CD4-positive, alpha-beta T cell treated with Interleukin-1 beta for 1 hour (primary cell): Measurements from ENCODE around the gene EXT2.

ENCODE experiments used
- DNase-seq, 2 donors: peaks; one replicate each; pipeline ENCODE4 v3.0.0-alpha.2; 2020 to 2022

EXT2 gene

DNA sequence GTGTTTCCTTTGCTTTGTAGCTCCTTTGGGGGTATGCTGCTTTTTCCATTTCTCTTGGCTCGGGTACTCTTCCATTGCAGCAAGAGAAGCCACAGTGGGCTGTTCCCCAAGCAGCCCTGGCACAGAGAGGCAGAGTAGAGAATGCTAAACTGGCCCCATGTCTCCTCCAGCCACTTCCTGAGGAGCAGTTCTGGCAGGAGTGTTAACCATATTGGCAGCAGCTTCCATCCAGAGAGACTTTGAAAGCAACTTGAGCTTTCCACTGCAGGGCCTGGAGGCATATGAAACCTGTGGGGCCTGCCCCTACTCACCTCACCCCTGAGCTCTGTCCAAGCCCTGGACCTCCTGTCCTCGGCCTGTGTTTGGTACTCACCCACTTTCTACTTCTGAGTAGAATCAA is 152.6 kb downstream of the EXT2 start:
- DNase-seq: no peak

DNA sequence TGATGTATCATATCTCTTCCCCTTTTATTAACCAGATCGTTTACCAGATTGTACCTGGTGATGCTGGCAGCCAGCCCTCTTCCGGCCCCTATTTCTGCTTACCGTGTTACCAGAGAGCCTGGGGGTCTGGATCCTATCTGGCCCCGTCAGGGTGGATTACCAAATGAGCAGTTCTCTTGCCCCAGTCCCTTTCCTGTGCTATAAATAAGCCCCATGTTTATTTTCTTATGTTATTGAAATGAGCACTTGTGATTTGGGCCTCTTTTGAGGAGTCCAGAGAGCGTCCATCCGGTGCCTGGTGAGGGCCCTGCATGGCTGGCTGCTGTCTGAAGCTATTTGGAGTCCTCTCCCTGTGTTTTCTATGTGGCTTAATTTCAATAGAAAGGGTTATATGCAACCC is 154.9 kb downstream of the EXT2 start:
- DNase-seq: no peak

DNA sequence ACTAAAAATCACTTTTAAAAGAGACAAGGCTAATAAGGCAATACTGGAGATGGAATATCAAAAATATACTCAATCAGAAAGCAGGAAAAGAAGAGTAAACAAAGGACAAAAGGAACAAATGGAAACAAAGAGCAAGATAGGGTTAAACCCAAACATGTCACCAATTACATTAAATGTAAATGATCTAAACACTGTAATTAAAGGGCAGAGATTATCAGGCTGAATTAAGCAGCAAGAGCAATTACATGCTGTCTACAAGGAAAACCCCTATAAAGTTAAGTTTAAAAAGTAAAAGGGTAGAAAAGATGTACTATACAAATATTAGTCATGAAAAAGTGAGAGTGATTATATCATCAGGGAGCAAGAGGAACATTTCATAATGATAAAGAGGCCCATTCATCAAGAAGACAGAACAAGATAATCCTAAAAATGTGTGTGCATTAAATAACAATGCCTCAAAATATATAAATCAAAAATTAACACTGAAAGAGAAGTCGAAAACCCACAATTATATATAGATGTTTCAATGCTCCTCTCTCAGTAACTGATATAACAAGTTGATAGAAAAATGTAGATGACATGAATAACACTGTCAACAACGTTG is 157.6 kb downstream of the EXT2 start:
- no peak for DNase-seq

DNA sequence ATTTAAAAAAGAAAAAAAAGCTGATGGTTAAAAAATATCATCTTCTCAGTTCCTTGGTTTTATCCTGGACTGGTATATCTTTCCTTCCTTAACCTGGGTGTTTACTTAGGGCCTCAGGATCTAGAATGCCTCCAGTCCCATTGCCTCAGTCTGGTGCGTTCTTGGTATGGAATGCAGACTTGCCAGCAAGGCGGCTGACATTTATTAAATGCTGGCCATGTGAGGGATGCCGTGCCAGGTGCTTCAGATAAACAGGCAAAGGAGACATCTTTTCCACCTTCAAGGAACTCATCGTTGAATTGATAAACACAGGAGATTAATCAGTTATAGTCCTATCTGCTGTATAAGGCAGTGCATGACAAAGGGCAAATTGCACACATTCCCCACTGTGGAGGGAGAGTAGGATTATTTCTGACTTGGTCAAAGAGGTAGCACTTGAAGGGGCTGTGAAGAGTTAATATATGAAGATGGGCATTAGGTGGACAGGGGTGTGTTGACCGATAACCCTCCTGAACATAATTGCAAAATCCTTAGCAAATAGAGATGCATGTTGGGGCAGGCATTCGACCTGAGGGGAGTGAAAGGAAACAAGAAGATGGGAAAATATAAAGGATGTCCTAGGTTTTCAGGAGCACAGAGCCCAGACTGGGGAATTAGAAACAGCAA is 160.1 kb downstream of the EXT2 start:
- DNase-seq: no peak

DNA sequence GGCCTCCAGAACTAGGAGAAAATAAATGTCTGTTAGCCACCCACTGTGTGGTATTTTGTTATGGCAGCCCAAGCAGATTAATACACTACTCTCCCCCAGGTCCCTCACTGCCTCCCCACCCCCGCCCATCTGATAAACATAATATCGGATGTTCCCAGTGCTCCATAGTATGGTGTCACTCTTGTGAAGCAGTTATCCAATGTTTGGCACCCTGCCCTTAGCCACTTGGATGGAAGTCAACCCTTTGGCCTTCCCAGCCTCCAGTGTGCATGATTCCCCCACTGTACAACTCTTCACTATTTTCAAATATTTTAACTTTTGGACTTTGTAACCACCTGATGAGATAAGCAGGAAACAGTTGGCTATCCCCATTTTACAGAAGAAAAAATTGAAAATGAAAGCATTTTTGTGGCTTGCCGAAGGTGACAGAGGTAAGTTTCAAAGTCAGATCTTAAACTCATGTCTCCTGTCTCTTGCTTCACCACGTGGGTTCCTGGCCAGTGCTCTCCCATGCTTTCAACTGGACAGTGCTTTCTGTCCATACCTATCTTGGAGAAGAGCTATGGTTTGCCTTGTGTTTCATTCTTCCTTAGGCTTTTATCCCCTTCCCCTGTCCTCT is 161.3 kb downstream of the EXT2 start:
- no peak for DNase-seq

DNA sequence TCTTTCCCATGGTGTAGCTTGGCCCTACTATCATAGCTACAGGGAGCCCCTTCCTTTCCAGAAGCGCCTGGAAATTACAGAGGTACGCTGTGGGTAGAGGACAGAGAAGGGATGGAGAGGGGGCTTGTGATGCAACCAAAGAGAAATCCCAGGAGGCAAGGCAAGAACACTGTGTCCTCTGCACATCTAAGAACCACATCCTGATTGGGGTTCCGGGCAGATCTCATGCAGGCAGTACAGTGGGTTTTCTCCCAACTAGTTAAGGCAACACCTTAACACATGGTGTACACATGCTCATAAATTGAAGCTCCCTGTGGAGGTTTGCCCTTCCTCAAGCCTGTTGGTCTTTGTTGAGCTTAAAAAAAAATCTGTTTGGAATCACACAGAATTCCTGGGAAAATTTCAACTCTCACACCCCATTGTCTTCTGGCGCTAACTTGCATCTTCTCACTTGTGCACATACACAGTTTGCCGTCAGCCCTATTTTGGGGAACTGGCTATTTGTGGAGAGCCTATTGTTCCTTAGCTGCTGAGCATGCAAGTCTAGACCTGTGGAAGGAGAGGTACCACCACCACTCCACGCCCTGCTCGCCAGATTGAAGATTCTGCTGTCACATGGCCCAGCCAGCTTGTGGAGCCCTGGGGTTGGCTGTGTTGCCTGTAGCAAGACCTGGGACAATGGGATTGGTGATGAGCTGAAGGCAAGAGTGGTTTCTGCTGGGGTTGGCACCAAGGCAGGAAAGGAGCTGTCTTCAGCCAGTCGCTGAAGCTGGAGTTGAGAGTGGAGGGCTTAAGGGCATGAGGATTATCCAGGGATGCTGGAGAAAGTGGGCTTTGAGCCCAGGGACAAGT is 162.1 kb downstream of the EXT2 start:
- no peak for DNase-seq

DNA sequence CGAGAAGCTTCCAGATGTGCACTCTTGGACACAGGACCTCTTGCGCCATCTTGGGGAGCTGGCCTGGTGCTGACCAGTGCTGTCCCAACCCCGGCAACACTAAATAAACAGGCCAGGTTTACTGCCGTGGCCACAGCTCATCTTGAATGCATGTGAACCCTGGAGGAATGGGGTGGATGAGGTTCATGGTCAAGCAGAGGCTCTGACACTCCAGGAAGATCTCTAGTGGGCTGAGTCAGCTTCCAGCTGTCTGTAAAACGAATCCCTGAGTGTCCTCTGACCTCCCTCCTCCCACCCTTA is 162.7 kb downstream of the EXT2 start:
- no peak for DNase-seq

DNA sequence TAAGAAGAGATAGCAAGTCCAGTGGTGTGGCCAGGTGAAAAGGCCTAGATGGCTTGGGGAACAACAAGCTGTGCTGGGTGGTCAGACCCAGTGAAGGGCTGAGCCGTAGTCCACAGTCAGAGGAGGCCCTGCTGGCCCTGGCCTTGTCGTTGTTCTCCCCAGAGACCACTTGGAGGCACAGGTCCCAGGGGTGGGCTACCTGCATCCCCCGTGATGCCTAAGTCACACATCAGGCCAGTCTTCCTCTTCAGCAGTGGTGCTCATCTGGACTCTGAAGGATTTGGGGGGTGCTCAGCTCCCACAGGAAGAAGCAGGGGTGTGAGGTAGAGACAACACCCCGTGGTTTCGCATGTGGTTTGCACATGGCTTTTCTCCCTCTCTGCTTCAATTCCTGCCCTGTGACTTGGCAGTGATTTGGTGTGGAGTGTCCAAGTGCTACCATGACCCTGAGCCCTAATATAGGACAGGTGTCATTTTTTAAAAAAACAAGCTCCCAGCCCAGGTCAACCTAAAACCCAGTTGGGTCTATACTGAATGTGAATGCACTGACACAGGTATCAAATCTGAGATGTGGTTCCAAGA is 163.5 kb downstream of the EXT2 start:
- no peak for DNase-seq

DNA sequence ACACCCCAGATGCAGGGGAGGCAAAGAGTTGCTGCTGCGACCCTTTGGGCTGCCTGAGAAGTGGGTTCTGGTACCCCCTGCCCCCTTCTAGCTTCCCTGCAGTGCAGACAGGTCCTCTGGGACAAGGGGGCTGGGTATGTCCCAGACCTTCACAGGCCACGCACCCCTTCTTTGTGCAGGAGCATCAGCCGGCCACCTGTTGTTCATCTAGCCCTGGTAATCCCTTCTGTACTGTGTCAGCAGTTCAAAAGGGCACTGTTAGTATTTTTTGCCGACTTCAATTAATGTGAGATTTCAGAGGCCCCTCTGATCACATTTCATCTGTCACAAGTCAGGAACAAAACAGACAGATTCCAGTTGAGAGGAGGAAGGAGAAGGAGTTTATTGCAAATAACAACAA is 164.6 kb downstream of the EXT2 start:
- no peak for DNase-seq

DNA sequence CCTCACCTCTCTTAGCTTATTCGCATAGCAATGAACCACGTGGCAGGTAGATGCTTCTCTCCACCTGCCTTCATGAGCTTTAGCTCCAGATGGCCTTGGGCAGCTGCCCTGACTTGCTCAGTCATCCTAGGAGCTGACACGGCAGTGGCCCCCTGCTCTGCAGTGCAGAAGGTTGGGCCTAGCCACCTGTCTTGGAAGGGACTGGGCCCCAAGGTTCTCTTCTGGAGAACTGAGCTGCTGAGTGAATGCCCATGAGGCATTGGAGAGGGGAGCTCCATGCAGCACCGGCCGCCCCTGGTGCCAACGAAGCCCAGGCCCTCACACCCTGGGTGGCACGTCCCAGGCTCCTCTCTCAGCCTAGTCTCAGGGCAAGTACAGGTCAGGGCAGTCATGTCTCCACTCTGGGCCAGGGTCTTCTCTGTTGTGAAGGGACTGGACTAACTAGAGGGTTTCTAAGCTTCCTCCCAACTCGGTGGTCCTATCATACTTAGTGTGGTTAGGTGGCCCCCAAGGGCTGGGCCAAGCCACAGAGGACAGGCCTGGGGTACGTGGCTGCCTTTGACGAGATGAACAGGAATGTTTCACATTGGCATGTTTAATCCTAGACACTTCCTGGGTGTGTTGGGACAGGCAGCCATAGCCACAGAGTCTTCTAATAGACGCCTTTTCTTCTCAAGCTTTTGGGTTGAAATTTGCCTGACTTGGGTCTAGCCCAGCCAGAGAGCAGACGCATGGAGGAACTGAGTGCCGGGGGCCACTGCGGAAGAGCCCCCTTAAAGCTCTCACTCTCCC is 166.5 kb downstream of the EXT2 start:
- no peak for DNase-seq

DNA sequence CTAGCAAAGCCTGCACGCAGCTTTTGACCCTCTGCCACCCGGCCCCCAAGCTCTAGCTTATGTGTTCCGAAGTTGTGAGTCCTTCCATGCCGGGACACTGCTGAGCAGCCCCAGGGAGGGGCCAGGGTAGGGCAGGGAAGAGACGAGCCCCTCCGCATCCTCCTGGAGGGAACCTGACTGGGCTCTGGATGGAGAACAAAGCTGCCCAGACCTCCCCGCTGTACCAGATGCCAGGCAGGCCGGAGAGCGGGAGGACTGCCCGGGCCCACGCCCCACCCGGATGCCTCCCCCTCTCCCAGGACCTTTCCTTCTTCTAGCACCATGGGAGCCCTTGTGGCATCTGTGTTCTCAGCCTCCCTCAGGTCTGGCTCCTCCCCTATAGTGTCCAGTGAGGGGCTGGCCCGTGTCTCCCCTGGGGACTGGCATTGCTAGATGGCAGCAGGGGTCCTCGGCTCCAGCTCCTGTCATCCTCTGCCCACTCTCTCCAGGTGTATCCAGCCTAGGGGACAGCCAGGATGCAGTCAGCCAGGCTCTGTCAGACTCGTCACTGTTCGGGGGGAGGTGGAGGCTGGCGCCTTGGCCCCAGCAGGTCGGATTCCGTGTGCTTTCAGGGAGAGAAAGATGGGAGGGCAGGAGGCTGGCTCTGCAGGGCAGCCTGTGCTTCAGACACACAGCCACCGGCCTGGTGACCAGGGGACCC is 168.4 kb downstream of the EXT2 start:
- DNase-seq: no peak

DNA sequence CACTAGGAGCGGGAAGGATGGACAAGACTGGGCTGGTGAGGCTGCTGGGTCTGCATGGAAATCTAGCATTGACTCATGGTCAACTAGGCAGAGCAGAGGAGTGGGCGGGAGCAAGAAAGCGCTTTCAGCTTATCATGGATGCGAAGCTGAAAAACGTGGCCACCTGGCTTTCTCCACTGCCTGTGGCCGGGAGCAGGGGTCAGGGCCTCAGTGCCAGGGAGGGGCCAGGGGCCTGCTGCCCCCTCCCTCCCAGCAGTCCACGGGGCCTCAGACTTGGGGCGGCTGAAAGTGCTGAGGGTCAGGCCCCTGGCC is 168.9 kb downstream of the EXT2 start:
- no peak for DNase-seq

DNA sequence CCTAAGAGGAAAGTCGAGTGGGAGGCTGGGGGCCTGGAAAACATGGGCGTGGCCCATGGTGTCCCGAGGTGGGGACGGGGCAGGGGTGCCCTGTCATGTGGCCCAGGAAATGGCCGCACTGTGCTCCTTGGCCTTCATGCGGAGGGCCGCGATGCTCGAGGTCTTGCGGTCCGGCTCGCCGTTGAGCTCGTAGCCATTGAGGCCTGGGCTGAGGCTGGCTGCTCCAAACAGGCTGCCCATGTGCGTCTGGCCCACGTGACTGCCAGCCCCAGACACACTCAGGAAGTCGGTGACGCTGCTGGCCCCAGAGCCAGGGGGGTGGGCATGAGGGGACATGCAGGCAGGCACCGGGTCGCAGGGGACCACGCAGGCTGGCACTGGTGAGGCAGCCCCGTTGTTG is 169.3 kb downstream of the EXT2 start:
- no peak for DNase-seq

DNA sequence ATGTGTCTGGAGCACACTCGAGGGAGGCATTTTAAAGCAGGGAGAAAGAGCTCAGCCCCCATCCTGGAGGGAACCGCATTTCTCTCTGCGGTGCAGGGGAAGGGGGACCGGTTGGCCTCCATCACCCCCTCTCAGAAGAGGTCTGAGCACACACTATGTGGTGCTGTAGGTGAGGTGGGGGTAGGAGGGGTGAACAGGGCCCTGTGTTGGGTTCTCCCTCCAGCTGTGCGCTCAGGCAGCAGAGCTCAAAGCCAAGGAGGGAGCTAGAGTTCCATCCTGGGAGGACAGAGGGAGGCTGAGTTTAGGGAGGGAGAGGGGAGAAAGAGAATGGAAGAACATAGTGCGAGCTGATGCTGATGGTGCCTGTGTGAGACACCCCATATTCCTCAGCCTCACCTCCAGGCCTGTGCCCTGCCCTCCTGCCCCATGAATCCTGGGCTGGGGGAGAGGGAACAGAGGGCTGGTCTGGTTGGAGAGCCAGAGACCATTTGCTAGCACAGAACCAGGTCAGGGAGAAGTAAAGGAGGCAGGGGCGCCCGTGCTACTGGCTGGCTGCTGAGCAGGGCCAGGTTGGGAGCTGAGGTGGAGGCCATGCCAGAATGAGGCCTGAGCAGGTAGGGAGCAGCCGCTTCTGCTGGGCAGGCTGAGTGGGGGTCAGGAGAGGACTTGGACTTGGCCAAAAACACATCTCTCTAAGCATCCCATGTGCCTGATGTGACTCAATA is 170.7 kb downstream of the EXT2 start:
- DNase-seq: no peak

DNA sequence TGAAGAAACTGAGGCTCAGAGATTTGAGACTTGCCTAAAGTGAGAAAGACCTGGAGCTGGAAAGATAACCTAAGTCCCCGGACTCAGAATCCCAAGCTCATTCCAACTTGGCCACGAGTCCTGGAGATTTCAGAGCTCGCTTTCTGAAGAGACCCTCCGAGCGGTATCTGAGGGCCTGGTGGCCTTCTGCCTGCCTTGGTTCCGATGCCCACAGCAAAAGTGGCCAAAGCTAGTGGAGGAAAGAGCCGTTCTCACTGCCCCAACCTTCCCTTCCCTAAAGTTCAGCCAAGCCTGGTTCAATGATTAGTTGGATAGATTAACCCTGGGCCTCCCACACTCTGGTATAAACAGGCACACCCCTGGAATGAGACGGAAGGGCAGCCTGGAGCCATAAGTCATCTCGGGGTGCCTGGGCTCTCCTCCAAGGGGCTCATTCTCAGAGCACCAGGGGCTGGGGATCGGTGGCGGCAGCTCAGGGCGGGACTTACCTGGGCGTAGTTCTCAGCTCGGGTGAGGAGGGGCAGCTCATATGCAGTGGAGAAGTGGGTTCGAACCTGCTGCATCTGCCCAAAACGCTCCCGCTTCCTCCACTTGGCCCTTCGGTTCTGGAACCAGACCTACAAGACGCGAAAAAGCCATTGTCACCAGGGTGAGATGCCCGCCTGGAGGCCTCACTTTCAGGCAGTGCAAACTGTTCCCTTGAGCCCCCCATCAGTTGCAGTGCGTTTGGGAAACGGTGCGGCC is 171.7 kb downstream of the EXT2 start:
- DNase-seq: no peak

DNA sequence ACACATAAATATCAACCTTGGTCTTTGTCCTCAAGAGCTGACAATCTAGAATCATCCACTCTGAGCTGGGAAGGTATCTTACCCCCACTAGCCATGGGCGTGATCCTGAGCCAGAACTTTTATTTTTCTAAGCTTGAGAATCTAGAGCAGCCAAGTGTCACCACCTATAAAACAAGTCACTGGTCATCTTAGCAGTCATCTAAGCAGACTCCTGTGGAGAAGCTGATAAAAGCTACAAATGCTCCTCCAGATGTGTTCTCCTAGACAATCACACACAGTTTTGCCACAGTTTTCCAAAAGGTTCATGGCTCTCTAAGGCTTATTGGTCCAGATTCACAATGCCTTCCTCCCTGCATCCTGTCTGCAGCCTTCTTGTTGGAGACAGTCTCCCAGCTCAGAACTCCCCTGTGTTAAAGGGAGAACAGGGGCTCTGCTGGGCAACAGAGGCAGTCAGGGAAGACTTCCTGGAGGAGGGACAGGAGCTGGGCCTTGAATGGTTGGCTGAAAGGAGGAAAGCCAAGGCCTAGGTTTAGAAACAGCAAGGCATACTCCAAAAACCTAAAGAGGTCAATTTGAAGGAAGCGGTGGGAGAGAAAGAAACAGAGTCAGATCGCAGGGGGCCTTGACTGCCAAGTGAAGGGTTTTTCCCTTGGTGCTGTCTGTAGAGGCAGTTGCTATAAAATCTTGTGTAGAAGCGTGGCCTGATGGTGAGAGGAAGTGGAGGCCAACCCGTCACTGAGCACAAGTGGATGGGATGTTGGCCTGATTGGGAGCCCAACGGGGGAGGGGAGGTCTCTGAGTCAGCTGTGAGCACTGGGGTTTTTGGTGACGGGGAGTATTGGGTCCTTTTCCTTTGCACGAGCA is 172.5 kb downstream of the EXT2 start:
- DNase-seq: no peak

DNA sequence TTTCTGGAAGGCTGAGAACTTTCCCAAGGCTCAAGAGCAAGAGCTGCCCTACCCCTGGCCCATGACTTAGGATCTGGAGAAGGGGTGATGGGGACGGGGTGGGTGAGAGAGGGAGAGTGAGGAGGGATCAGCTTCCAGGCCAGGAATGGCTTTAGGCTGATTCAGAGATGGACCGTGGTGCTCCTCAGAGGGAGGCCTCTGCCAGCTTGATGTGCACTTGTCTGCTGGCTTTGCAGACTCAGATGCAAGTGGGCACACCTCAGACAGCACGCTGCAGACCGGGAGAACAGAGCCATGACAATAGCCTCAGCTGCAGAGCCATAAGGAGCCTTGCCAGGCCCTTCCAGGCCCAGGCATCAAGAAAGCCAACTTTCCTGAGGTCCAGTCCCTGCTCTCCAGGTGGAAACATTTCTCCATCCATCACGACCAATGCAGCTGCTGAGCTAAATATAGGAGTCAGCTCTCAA is 173.2 kb downstream of the EXT2 start:
- no peak for DNase-seq

DNA sequence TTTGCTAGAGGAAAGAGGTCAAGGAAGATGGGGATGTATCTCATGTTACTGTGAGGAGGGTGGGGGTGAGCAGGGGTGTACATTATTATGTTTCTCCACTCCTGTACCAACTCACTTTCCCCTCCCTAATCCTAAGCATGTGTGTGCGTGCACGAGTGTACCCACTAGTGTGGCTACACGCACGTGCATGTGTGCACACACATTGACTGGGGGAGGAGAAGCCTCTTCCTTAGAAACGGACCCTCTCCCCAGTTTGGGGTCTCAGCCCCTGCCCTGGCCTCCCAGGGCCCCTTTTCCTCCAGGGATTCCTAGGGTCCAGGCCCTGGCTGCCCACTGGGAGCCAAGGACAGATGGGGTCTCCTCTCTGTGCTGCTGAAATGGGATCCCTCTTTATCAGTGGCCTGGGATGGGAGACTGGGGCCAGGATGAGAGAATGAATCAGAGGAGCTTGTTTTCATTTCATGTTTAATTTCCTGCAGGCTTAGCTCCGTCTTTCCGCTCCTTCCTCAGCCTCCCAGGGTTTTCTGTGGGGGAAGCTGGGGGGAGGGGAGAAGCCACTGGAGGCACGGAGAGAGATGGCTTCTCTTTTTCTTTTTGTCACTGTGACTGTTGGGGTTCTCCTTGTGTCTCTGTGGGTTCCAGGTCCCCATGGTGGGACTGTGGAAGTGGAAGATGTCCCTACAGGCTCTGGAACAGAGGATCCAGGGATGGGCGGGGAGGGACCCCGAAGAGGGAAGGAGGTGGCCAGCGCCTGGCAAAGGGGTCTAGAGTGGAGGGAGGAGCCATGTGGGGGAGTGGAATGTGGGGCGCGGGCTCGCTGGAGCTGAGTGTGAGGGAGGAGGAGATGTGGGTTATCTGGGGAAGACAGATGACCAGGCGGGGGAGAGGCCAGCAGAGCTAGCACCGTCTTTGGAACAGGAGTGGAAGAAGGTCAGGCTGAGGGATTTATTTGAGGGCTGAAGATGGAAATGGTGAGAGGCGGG is 174.2 kb downstream of the EXT2 start:
- no peak for DNase-seq
